ENCODE results near the gene TOMM7. TPM values are rescaled to one million over a fixed set of nuclear protein-coding genes. Genes with fewer than 3 reads are reported as not detected.

Gene TOMM7
- total RNA-seq, 1 experiment from 2014 or later = 325 TPM

DNA sequence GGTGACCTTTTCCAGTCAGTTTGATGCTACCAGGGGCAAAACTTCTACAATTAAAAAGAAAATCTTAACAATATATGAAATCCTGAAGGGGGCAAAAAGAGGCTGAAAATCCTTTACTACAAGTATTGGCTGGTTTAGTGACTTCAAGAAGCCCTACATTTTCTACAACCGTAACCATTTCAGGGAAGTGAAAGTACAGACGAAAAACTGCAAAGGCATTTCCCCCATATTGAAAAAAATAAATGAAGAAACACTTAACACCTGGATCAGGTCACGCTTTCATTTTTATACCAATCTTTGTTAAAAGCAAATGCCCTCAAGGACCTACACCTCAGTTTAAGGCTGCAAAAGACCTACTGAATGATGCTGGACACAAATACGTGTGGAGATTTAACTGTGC is 57.0 kb downstream of the TOMM7 start:
- no peak overlapping the region for H3K27ac ChIP-seq (ENCODE audit: low read depth, low read length)
- ChIA-PET CTCF (interaction anchor here (2.4 kb wide), 1 partner anchor 17 kb away, joined by 6 read pairs; no protein-coding TSS in a partner anchor), POLR2A (no interaction called here), RAD21 (ENCODE audit: low non-redundant PET in 1 of 2, low total read pairs in 2 of 2, uncharacterized antibody in 2 of 2, unreplicated experiment in 2 of 2) (no interaction called here)
- no TSS peak for BruUV-seq (replicated peaks)
- DNase-seq (ENCODE audit: low read depth, low spot score) = no peak
- no peak overlapping the region for H3K9ac ChIP-seq (ENCODE audit: low read length)
- no peaks in the 10 kb centered on the region for H3K79me2 ChIP-seq (ENCODE audit: insufficient read depth, low read length)
- intact Hi-C loops (cut with micrococcal nuclease) = no loop called here
- no peaks in the 10 kb centered on the region for H3K9me2 ChIP-seq (ENCODE audit: insufficient read depth)
- TF ChIP-seq SIN3A (IDR thresholded peaks at IDR 0.05; ENCODE audit: low read depth) (no peak), CEBPB (IDR thresholded peaks at IDR 0.05; ENCODE audit: low read depth) (no peak), CBX3 (IDR thresholded peaks at IDR 0.05; ENCODE audit: low read depth) (no peak), EZH2phosphoT487 (IDR thresholded peaks at IDR 0.05; ENCODE audit: borderline replicate concordance) (no peak), POLR2A (IDR thresholded peaks at IDR 0.05; ENCODE audit: borderline replicate concordance, extremely low read depth, insufficient read depth, insufficient read length) (no peak), SP1 (IDR thresholded peaks at IDR 0.05; ENCODE audit: low read depth) (no peak), YY1 (IDR thresholded peaks at IDR 0.05; ENCODE audit: extremely low read depth, insufficient replicate concordance, low read depth, low read length) (no peak), POLR2AphosphoS5 (IDR thresholded peaks at IDR 0.05; ENCODE audit: low read depth, low read length) (no peak), RAD21 (IDR thresholded peaks at IDR 0.05; ENCODE audit: low read depth) (no peak), ZNF274 (IDR thresholded peaks at IDR 0.05; ENCODE audit: low read depth, low read length) (no peak), ZFX (IDR thresholded peaks at IDR 0.05) (no peak), EZH2 (IDR thresholded peaks at IDR 0.05) (no peak), ATF3 (IDR thresholded peaks at IDR 0.05) (no peak), CTCF (IDR thresholded peaks at IDR 0.05 in 2 of 3, conservative IDR thresholded peaks at IDR 0.05 in 1 of 3; ENCODE audit: borderline replicate concordance in 1 of 3, insufficient read depth in 1 of 3, low read depth in 2 of 3, low read length in 2 of 3) (no peak), JUND (IDR thresholded peaks at IDR 0.05) (no peak), ZBTB33 (IDR thresholded peaks at IDR 0.05; ENCODE audit: extremely low read depth, insufficient replicate concordance, low read length) (no peak), EGR1 (IDR thresholded peaks at IDR 0.05; ENCODE audit: low read depth) (no peak), ELF1 (IDR thresholded peaks at IDR 0.05; ENCODE audit: borderline replicate concordance, low read depth) (no peak)
- TF ChIP-seq, protein P1, sequence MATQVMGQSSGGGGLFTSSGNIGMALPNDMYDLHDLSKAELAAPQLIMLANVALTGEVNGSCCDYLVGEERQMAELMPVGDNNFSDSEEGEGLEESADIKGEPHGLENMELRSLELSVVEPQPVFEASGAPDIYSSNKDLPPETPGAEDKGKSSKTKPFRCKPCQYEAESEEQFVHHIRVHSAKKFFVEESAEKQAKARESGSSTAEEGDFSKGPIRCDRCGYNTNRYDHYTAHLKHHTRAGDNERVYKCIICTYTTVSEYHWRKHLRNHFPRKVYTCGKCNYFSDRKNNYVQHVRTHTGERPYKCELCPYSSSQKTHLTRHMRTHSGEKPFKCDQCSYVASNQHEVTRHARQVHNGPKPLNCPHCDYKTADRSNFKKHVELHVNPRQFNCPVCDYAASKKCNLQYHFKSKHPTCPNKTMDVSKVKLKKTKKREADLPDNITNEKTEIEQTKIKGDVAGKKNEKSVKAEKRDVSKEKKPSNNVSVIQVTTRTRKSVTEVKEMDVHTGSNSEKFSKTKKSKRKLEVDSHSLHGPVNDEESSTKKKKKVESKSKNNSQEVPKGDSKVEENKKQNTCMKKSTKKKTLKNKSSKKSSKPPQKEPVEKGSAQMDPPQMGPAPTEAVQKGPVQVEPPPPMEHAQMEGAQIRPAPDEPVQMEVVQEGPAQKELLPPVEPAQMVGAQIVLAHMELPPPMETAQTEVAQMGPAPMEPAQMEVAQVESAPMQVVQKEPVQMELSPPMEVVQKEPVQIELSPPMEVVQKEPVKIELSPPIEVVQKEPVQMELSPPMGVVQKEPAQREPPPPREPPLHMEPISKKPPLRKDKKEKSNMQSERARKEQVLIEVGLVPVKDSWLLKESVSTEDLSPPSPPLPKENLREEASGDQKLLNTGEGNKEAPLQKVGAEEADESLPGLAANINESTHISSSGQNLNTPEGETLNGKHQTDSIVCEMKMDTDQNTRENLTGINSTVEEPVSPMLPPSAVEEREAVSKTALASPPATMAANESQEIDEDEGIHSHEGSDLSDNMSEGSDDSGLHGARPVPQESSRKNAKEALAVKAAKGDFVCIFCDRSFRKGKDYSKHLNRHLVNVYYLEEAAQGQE (IDR thresholded peaks at IDR 0.05; ENCODE audit: low read depth) = no peak
- TF ChIP-seq, protein P2, sequence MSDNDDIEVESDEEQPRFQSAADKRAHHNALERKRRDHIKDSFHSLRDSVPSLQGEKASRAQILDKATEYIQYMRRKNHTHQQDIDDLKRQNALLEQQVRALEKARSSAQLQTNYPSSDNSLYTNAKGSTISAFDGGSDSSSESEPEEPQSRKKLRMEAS (IDR thresholded peaks at IDR 0.05) = no peak
- no peaks in the 10 kb centered on the region for H3K36me3 ChIP-seq (ENCODE audit: control insufficient read depth in 1 of 2, insufficient read depth in 2 of 2, low read length in 2 of 2)
- H3K4me2 ChIP-seq (ENCODE audit: low read length) = no peak overlapping the region
- no peaks in the 10 kb centered on the region for H4K20me1 ChIP-seq (ENCODE audit: insufficient read depth)
- H2AFZ ChIP-seq (ENCODE audit: low read depth, low read length, poor library complexity, severe bottlenecking) = no peak overlapping the region
- no peaks in the 10 kb centered on the region for H3K9me3 ChIP-seq (ENCODE audit: control insufficient read depth in 1 of 2, insufficient read depth in 1 of 2, low read depth in 1 of 2, low read length in 2 of 2)
- H3K4me1 ChIP-seq (ENCODE audit: control insufficient read depth in 1 of 2, insufficient read depth in 2 of 2, low read length in 2 of 2) = no peaks in the 10 kb centered on the region
- H3K4me3 ChIP-seq (replicated peaks in 1 of 2; ENCODE audit: low read depth in 1 of 2, low read length in 2 of 2) = no peak overlapping the region
- no peak for ATAC-seq
- H3K27me3 ChIP-seq (ENCODE audit: insufficient read depth, low read length) = no peaks in the 10 kb centered on the region
